Frontal cortex (tissue), 4 donors: ENCODE measurements around the gene SEMG2. TPM values are rescaled to one million over a fixed set of nuclear protein-coding genes. Genes with fewer than 3 reads are reported as not detected.

Source experiments
- DNase-seq, 2 donors: peaks; one replicate each; pipeline ENCODE4 v3.0.0; 2012; ENCODE audit warnings: low spot score in 2 of 2
- FAIRE-seq: peaks from 2 replicates; lab custom pipeline; 2012; peaks lifted over from hg19 to GRCh38; lab: Jason Lieb, UNC
- total RNA-seq: library from RNA; depleted of rRNA; stranded (reverse); fragments of >200 nt; gene quantifications from one replicate; pipeline ENCODE4 v1.2.3, GENCODE V29; 2014
- donor health status: control.
- donor health status: control.
- donor health status: control.

Gene SEMG2
- total RNA-seq, 1 donor from 2014 or later = not detected

GRCh38 chr20:45226287-45226686, 5.1 kb downstream of the SEMG2 start:
- DNase-seq = no peak
- FAIRE-seq = no peak

- DNase-seq (no peak), FAIRE-seq (no peak)
Observed at GRCh38 chr20:45229264-45230056, 8.3 kb downstream of the SEMG2 start.

- no peak for FAIRE-seq
- DNase-seq = no peak
Observed at GRCh38 chr20:45230631-45231030, 9.5 kb downstream of the SEMG2 start.

- no peak for FAIRE-seq
Observed at GRCh38 chr20:45235995-45236394, 14.8 kb downstream of the SEMG2 start.

GRCh38 chr20:45238139-45238538, 17.0 kb downstream of the SEMG2 start:
- DNase-seq = no peak
- FAIRE-seq = no peak

More at GRCh38 chr20:45235995-45236394, 14.8 kb downstream of the SEMG2 start:
- DNase-seq = no peak

- DNase-seq (no peak), FAIRE-seq (no peak)
Observed at GRCh38 chr20:45246109-45246508, 24.9 kb downstream of the SEMG2 start.

- DNase-seq (no peak), FAIRE-seq (no peak)
Observed at GRCh38 chr20:45247865-45248264, 26.7 kb downstream of the SEMG2 start.

GRCh38 chr20:45248609-45249008, 27.4 kb downstream of the SEMG2 start:
- DNase-seq = no peak
- no peak for FAIRE-seq

- no peak for DNase-seq
- FAIRE-seq = no peak
Observed at GRCh38 chr20:45251884-45252560, 30.8 kb downstream of the SEMG2 start.

GRCh38 chr20:45253261-45253660, 32.1 kb downstream of the SEMG2 start:
- no peak for DNase-seq
- FAIRE-seq = no peak

GRCh38 chr20:45254383-45255262, 33.5 kb downstream of the SEMG2 start, which contains the start of gene SLPI:
TSS of gene SLPI (minus strand) at chr20:45254564. CDS start at chr20:45254543, 21 bp downstream.
- DNase-seq (no peak), FAIRE-seq (no peak)

- FAIRE-seq = no peak
- DNase-seq = no peak
Observed at GRCh38 chr20:45257161-45257560, 36.0 kb downstream of the SEMG2 start.

- FAIRE-seq = no peak
- DNase-seq = no peak
Observed at GRCh38 chr20:45257711-45258110, 36.5 kb downstream of the SEMG2 start.

- FAIRE-seq (no peak), DNase-seq (no peak)
Observed at GRCh38 chr20:45258259-45258658, 37.1 kb downstream of the SEMG2 start.

GRCh38 chr20:45258664-45259063, 37.5 kb downstream of the SEMG2 start:
- FAIRE-seq (no peak), DNase-seq (no peak)

GRCh38 chr20:45263556-45264266, 42.5 kb downstream of the SEMG2 start:
- DNase-seq (no peak), FAIRE-seq (no peak)

- FAIRE-seq (no peak), DNase-seq (no peak)
Observed at GRCh38 chr20:45266977-45267376, 45.8 kb downstream of the SEMG2 start.

- DNase-seq (no peak), FAIRE-seq (no peak)
Observed at GRCh38 chr20:45268531-45268930, 47.4 kb downstream of the SEMG2 start.

- DNase-seq (no peak), FAIRE-seq (no peak)
Observed at GRCh38 chr20:45269056-45269455, 47.9 kb downstream of the SEMG2 start.
